GM12878 (cell line): Measurements from ENCODE around the gene DHRS1. TPM values are rescaled to one million over a fixed set of nuclear protein-coding genes. Genes with fewer than 3 reads are reported as not detected.
"Not testable (repeated sequence)": the region's sequence is repeated elsewhere in the genome, so short reads cannot be mapped to it uniquely, and the experiment has no call there.

ENCODE experiments used
- ATAC-seq: fragments of 200-7000 bp; cut with Tn5 transposase; 3 replicates; pipeline ENCODE4 v1.9.1; 2020; ENCODE audit warnings: mild to moderate bottlenecking, moderate library complexity
- BruUV-seq: library from RNA; stranded (reverse); fragments of 400-500 nt; replicated peaks from 2 replicates; lab custom pipeline; 2021; lab: Mats Ljungman, UMichigan
- CTCF ChIA-PET: fragments of 300-600 bp; sonication (Branson Sonifier 250); formaldehyde crosslinking; extraction: SDS; loops from one replicate; lab custom pipeline; 2021; ENCODE audit warnings: inconsistent platforms; lab: Yijun Ruan, JAX
- POLR2A ChIA-PET: fragments of 350-600 bp; formaldehyde crosslinking; extraction: SDS; loops from one replicate; lab custom pipeline; 2021; ENCODE audit warnings: inconsistent platforms; lab: Charles Lee
- RAD21 ChIA-PET: fragments of 300-600 bp; sonication (Branson Sonifier 250); formaldehyde crosslinking; loops from one replicate; lab custom pipeline; 2023; ENCODE audit warnings: antibody characterized with exemption; ENCODE audit not compliant: unreplicated experiment; lab: Charles Lee
- SMC1A ChIA-PET: fragments of 300-600 bp; sonication (Branson Sonifier 250); formaldehyde crosslinking; loops from one replicate; lab custom pipeline; 2023; ENCODE audit not compliant: unreplicated experiment, uncharacterized antibody; lab: Charles Lee
- DNase-seq: peaks from one replicate; pipeline ENCODE4 v3.0.0-alpha.2; 2011; ENCODE audit warnings: low read depth, low spot score
- FAIRE-seq: peaks from 3 replicates; lab custom pipeline; 2011; peaks lifted over from hg19 to GRCh38; lab: Jason Lieb, UNC
- H2AFZ ChIP-seq: 2 replicates; pipeline ENCODE4 v1.6.0; 2011; ENCODE audit warnings: low read depth, low read length, control low read depth; ENCODE audit not compliant: control insufficient read depth
- H3K27ac ChIP-seq: 2 replicates; pipeline ENCODE4 v1.5.1; 2011; ENCODE audit warnings: control low read depth; ENCODE audit not compliant: control insufficient read depth, insufficient read depth
- H3K27me3 ChIP-seq, 2 experiments: replicated peaks in 1 of 2; 2 replicates each; pipeline versions ENCODE4 v1.6.0 to v1.6.1; 2011; ENCODE audit warnings: low read length in 1 of 2; ENCODE audit not compliant: control insufficient read depth in 2 of 2, insufficient read depth in 2 of 2
- H3K36me3 ChIP-seq, 2 experiments: 2 replicates each; pipeline ENCODE4 v1.5.1; 2011; ENCODE audit warnings: low read length in 1 of 2; ENCODE audit not compliant: control insufficient read depth in 2 of 2, insufficient read depth in 2 of 2
- H3K4me1 ChIP-seq: 2 replicates; pipeline ENCODE4 v1.6.1; 2011; ENCODE audit warnings: mild to moderate bottlenecking, low read length, moderate library complexity, mixed read lengths; ENCODE audit not compliant: control insufficient read depth, insufficient read depth
- H3K4me2 ChIP-seq: 2 replicates; pipeline ENCODE4 v1.6.0; 2011; ENCODE audit warnings: control low read depth; ENCODE audit not compliant: control insufficient read depth, insufficient read depth
- H3K4me3 ChIP-seq: fragments of 200-600 bp; sonication (generic); 2 replicates; pipeline ENCODE4 v1.5.1; 2016
- H3K79me2 ChIP-seq: 2 replicates; pipeline ENCODE4 v1.6.0; 2011; ENCODE audit warnings: low read length; ENCODE audit not compliant: control insufficient read depth, insufficient read depth
- H3K9ac ChIP-seq: 2 replicates; pipeline ENCODE4 v1.8.0; 2011; ENCODE audit warnings: low read length, control low read depth, mixed read lengths; ENCODE audit not compliant: control insufficient read depth, insufficient read depth
- H3K9me3 ChIP-seq: replicated peaks from 3 replicates; pipeline ENCODE4 v1.5.1; 2011; ENCODE audit warnings: mild to moderate bottlenecking, low read length; ENCODE audit not compliant: control insufficient read depth, insufficient read depth
- H4K20me1 ChIP-seq: 2 replicates; pipeline ENCODE4 v1.6.0; 2011; ENCODE audit not compliant: control insufficient read depth, insufficient read depth
- ATF7 ChIP-seq: fragments of 450-650 bp; IDR thresholded peaks from 2 replicates; pipeline ENCODE4 v1.6.1; 2016; ENCODE audit warnings: low read depth, mild to moderate bottlenecking
- CREM ChIP-seq: IDR thresholded peaks from 2 replicates; pipeline ENCODE4 v1.6.1; 2014; ENCODE audit warnings: antibody characterized with exemption, low read depth
- CTCF ChIP-seq, 3 experiments: IDR thresholded peaks in 2 of 3; conservative IDR thresholded peaks in 1 of 3; 2 replicates each; pipeline ENCODE4 v1.5.1; 2011; ENCODE audit warnings: low read depth in 3 of 3, low read length in 3 of 3, mild to moderate bottlenecking in 3 of 3, control low read depth in 2 of 3, moderate library complexity in 2 of 3, inconsistent platforms in 1 of 3, mixed read lengths in 1 of 3; ENCODE audit not compliant: control insufficient read depth in 2 of 3, insufficient read depth in 1 of 3; ENCODE audit errors: extremely low read depth in 1 of 3
- WGBS: methylation state at CpG from one replicate; pipeline ENCODE4 v1.1.6; 2016; ENCODE audit warnings: low lambda C conversion rate; ENCODE audit not compliant: insufficient replicate concordance, insufficient coverage; ENCODE audit errors: missing lambda C conversion rate; 5-methylcytosine and 5-hydroxymethylcytosine counted together
- in situ Hi-C: fragments of 300-500 bp; cut with MboI; formaldehyde crosslinking; loops from 9 replicates; pipeline ENCODE4 v1.14.3; 2018; ENCODE audit warnings: mixed read lengths
- intact Hi-C: fragments of 100-400 bp; cut with micrococcal nuclease; formaldehyde crosslinking; loops from one replicate; pipeline ENCODE4 v1.14.2; 2022; ENCODE audit not compliant: unreplicated experiment
- polyA plus RNA-seq, 11 experiments: library from polyadenylated mRNA; depleted of rRNA in 4 of 11; unstranded in 6 of 11; stranded (reverse) in 5 of 11; fragments of >200 nt; fragmentation: Nextera tagmentation in 4 of 11; fragmentation: Illumina TruSeq in 1 of 11; extraction: Ambion mirVana in 4 of 11; extraction: Trizol in 1 of 11; gene quantifications; 1 replicate in 1 of 11; 2 replicates in 10 of 11; pipeline versions ENCODE4 v1.2.1 to v1.2.3, GENCODE V29; 2011 to 2016; ENCODE audit warnings: inconsistent platforms in 2 of 11, missing spikeins in 2 of 11, low read depth in 1 of 11
- total RNA-seq, 4 experiments: library from RNA; depleted of rRNA in 3 of 4; stranded (reverse); fragments of >200 nt in 3 of 4; fragmentation: Illumina TruSeq in 1 of 4; extraction: Trizol in 1 of 4; gene quantifications; 2 replicates each; pipeline versions ENCODE4 v1.2.1 to v1.2.3, GENCODE V29; 2013 to 2021

DHRS1 gene
- total and polyA plus RNA-seq, 10 of the 15 experiments (the other 5 are each of a cell fraction or from before 2014, with no cell fraction given) = 12.1 to 45.0 (median 25.7) TPM

- H3K27ac ChIP-seq, H4K20me1 ChIP-seq, H3K4me2 ChIP-seq, H3K79me2 ChIP-seq, H3K4me1 ChIP-seq, DNase-seq, H3K36me3 ChIP-seq, ATAC-seq, H3K9ac ChIP-seq, H3K4me3 ChIP-seq, FAIRE-seq, H2AFZ ChIP-seq, H3K9me3 ChIP-seq, H3K27me3 ChIP-seq, in situ Hi-C loops, BruUV-seq: not testable (repeated sequence)
- 2% methylated on average over 9 of the region's 9 CpGs for WGBS
- RAD21 ChIA-PET = interaction anchor here (1.1 to 3.9 kb wide), 4 partner anchors 17 to 104 kb away, joined by 3 to 26 read pairs (median 4); partner anchors contain the start of gene TINF2
- SMC1A ChIA-PET = interaction anchor here (0.7 to 2.1 kb wide), 4 partner anchors 104 to 220 kb away, joined by 3 to 11 read pairs (median 4); no protein-coding TSS in a partner anchor
- POLR2A ChIA-PET = interaction anchor here (0.9 to 1.4 kb wide), 2 partner anchors 15 to 38 kb away, joined by 4 read pairs; no protein-coding TSS in a partner anchor
- CTCF ChIA-PET = interaction anchor here (0.8 to 16.6 kb wide), 7 partner anchors 11 to 112 kb away, joined by 3 to 452 read pairs (median 11); partner anchors contain the start of genes CBLN3, CIDEB, KHNYN and LTB4R
- TF ChIP-seq CREM = peak; percentile 42; the same call in 1 of the 2 replicates
- TF ChIP-seq ATF7 = peak; percentile 35; the same call in 1 of the 2 replicates
- 0 out of 6 replicates have a peak, but pooled peaks of 2 of the 3 experiments have one; percentile 16 to 42 for TF ChIP-seq CTCF (IDR thresholded peaks at IDR 0.05 in 2 of 3, conservative IDR thresholded peaks at IDR 0.05 in 1 of 3; ENCODE audit: control insufficient read depth in 2 of 3, extremely low read depth in 1 of 3, insufficient read depth in 1 of 3, low read depth in 3 of 3, low read length in 3 of 3)
- intact Hi-C loops = loop anchor here (1.0 kb wide), 2 partner anchors 103 to 108 kb away; no protein-coding TSS in a partner anchor
Observed at GRCh38 chr14:24327914-24328313, 28.3 kb upstream of the DHRS1 start.
